Activated gamma-delta T cell (primary cell): ENCODE results near the gene ARMC10.
"Not testable (repeated sequence)": the region's sequence is repeated elsewhere in the genome, so short reads cannot be mapped to it uniquely, and the experiment has no call there.

Experiments used
- DNase-seq: peaks from one replicate; lab custom pipeline; 2025; lab: John Stamatoyannopoulos, UW

The ARMC10 gene

DNA sequence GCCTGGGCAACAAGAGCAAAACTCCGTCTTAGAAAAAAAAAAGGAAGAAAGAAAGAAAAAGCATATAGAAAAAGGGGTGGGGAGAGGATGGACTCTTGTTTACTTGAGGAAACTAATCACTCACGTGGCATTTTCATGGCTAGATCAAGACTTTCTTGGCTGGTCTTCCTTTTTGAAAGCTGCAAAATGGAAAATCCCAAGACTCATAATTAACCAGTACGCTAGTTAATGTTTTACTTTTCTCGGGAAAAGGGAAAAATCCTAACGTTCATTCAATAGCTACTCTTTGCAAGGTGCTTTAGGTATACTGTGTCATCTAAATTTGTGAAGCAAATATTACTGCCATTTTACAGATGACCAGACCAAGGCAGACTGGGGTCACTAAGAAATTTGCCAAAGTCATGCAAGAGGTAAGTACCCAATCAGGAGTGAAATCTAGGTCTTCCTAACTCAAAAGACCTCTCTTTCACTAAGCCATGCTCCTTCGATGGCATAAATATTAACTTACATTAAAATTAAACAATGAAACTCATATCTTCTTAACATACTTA, 49.6 kb downstream of the ARMC10 start:
- no peak for DNase-seq

- no peak for DNase-seq
Observed at GRCh38 chr7:103127006-103127405, 52.1 kb downstream of the ARMC10 start.

DNA sequence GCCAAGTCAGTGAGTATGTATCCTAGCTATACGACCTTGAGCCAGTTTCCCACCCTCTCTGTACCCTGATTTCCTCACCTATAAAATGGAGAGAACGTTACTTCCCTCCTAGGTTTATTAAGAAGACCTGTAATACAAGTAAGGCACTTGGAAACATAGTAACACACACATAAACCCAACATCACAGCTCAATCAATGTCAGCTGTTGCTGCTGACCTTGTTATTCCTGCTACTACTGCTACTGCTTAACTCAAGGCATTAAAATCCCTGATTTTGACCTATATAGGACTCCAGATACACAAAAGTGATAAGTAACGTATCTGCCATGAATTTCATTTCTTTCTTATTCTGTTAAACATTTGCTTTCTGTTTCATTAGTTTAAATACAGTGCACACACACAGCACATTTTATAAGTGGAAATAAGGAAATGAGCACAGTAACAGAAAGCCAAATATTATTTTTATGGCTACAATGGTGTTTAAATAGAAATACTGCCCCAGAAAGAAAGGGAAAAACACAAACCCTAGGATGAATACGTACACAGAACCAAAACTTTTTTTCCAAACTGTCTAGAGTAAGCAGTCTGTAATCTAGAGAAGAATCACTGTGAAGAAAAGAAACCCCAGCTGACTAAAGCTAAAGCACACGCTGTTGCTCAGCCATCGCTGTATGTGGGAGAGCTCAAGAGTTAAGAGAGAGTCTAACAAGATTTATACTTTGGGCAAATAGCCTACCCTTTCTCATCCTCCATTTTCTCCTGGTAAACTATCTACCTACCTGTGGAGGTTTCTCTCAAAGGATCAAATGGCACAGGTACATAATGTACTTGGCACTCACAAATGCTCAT, 55.0 kb downstream of the ARMC10 start:
- no peak for DNase-seq

DNA sequence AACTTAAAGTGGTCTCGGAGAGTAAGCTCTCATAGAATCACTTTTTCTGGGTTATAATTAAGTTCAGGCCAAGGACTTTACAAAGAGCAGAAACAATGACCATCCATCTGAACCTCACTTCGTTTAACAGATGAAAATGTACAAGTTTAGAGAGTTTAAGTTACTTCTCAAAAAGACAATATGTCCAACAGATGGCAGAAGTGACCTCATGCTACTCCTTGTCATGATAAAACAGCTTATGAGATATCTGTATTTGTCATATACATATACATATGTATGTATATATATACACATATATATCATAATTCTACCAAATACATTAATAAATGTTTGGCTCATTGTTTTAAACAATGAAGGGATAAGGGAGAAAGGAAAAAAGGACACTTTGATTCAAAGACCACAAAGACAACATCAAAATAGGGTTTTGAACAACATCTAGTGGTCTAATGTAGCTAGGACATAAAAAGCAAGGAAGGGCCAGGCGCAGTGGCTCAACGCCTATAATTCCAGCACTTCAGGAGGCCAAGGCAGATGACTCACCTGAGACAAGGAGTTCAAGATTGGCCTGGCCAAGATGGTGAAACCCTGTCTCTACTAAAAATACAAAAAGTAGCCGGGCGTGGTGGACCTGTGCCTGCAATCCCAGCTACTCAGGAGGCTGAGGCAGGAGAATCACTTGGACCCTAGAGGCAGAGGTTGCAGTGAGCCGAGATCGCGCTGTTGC, 56.1 kb downstream of the ARMC10 start:
- no peak for DNase-seq

- DNase-seq, result no peak
Observed at GRCh38 chr7:103132995-103133688, 58.2 kb downstream of the ARMC10 start.

GRCh38 chr7:103134836-103135554, 60.1 kb downstream of the ARMC10 start:
- no peak for DNase-seq

- DNase-seq, result no peak
Observed at GRCh38 chr7:103140061-103140460, 65.1 kb downstream of the ARMC10 start.

DNA sequence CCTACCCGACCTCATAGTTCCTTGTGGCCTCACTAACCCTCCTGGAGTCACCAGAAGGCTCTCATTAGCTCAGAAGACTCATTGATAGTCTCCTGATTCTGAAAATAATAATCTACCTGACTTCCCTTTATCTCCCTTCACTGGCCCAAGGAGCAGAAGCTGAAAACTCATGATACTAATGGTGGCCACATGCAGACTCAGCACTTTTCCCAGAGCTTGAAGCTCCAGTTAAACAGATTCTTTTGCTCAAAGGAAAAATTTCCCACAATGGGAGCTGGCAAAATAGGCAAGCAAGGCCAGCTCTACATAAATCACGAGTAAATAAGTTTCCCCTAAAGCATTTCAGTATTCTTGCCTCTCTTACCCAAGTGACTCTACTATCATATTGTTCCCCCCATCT, 65.7 kb downstream of the ARMC10 start:
- no peak for DNase-seq

DNA sequence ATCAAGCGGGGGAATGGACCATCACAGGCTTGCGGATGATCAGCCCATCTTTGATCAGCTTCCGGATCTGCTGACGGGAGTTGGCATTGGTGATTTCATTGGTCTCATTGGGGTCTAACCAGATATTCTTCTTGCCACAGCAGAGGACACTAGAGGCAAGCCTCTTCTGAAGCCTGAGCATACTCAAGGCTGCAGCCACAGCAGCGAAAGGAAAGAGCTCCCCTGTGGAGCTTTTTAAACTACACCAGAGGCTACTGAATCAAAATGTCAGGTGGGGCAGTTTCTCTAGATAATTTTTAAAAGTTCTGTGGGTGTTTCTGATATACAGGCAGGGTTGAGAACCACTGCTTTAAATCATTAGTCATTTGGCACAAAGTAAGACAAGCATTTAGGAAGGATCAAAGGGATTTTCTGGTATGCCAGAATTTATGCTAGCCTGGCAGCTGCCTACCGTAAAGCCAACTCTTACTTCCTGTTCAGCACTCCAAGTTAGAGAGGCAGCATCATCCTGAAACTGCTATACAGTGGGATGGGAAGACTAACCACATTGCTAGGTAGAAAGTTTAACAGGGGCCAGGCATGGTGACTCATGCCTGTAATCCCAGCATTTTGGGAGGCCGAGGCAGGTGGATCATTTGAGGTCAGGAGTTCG, 66.9 kb downstream of the ARMC10 start:
- DNase-seq, result no peak

DNA sequence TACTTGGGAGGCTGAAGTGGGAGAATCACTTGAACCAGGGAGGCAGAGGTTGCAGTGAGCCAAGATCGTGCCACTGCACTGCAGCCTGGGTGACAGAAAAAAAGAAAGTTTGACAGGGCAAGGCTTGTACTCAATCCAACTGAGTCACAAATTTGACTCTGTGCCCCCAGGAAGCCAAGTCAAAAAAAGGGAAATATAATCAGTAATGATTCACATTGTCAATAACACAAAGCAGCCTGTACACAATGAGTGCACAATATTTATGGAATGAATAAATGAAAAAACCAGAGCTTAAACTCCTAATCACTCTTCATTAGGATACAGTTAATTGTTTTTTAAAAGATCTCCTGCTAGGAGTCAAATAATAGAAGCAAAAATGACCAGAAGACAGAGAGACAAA, 67.6 kb downstream of the ARMC10 start:
- no peak for DNase-seq

- no peak for DNase-seq
Observed at GRCh38 chr7:103143868-103144267, 68.9 kb downstream of the ARMC10 start.

DNA sequence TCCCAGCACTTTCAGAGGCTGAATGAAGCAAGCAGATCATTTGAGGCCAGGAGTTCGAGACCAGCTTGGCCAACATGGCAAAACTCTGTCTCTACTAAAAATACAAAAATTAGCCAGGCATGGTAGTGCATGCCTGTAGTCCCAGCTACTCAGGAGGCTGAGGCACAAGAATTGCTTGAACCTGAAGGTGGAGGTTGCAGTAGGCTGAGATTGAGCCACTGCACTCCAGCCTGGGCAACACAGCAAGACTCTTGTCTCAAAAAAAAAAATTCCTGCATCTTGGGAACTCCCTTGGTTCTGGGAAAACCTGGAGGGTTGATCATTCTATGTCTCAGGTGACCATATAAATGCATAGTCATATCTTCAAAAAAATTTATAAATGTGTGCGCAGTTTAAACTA, 69.8 kb downstream of the ARMC10 start:
- DNase-seq, result not testable (repeated sequence)

DNA sequence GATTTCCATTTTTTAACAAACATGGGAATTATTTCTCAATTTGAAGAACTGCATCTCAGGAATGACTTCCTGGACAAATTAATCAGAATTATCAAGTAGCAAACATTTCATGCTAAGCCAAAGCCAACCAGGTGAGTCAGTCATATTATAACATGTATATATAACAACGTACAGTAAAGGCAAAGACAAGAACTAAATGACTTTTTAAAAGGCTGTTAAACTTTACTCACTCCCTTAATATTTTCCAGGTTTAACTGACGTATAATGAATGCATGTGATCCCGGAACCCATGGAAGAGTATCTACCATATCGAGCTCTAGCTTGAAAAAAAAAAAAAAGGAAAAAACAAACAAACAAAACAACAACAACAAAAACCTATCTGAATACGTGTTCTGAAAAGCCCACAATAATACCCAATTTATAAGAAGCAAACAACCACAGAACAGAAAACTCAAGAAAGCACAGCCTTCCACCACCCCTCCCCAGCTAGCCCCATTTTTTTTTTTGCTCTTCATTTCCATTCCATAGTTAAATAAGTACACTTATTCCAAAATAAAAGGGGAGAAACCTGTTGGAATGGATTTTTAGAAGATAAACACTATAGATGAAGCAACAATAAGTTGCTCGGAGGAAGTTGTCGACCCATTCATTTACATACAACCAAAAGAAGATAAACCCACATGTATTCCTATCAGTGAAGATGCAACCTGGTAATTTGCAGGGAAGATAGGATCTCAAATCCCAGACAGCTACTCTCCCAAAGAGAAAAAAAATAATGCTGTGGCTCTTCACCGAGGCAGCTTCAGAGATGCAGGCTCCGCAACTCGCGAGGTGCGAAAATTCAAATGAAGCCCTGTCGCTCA, 73.4 kb downstream of the ARMC10 start:
- DNase-seq, result no peak
